H1 (cell line): ENCODE data around the gene LDLRAD3. TPM values are rescaled to one million over a fixed set of nuclear protein-coding genes. Genes with fewer than 3 reads are reported as not detected.

Experiments
- CTCF ChIA-PET: fragments of 300-600 bp; sonication (Branson Sonifier 250); formaldehyde crosslinking; loops from one replicate; lab custom pipeline; 2021; ENCODE audit not compliant: partially characterized antibody; lab: Charles Lee
- POLR2A ChIA-PET: fragments of 300-600 bp; sonication (Branson Sonifier 250); formaldehyde crosslinking; loops from one replicate; lab custom pipeline; 2021; ENCODE audit warnings: inconsistent platforms; ENCODE audit not compliant: partially characterized antibody; lab: Charles Lee
- DNase-seq, 2 experiments: peaks; one replicate each; pipeline versions ENCODE4 v3.0.0 to v3.0.0-alpha.2; 2010 to 2022; ENCODE audit warnings: low spot score in 2 of 2, low read depth in 1 of 2, mixed read lengths in 1 of 2
- FAIRE-seq: peaks from 2 replicates; lab custom pipeline; 2011; peaks lifted over from hg19 to GRCh38; lab: Jason Lieb, UNC
- H2AFZ ChIP-seq: 2 replicates; pipeline ENCODE4 v1.8.1; 2012; ENCODE audit warnings: low read length, inconsistent platforms
- H2AK5ac ChIP-seq: 2 replicates; pipeline ENCODE4 v1.6.1; 2013; ENCODE audit warnings: low read depth, low read length
- H2BK120ac ChIP-seq: replicated peaks from 2 replicates; pipeline ENCODE3; 2013; ENCODE audit warnings: low read depth, low read length, inconsistent platforms
- H2BK12ac ChIP-seq: 2 replicates; pipeline ENCODE4 v1.6.1; 2013; ENCODE audit warnings: low read depth, low read length
- H2BK15ac ChIP-seq: 2 replicates; pipeline ENCODE4 v1.6.1; 2013; ENCODE audit warnings: low read length
- H2BK20ac ChIP-seq: 2 replicates; pipeline ENCODE4 v1.6.1; 2013; ENCODE audit warnings: low read length
- H2BK5ac ChIP-seq: 2 replicates; pipeline ENCODE4 v1.6.1; 2013; ENCODE audit warnings: low read depth, low read length
- H3K14ac ChIP-seq: 2 replicates; pipeline ENCODE4 v1.6.1; 2013; ENCODE audit warnings: inconsistent platforms; ENCODE audit not compliant: insufficient read length
- H3K18ac ChIP-seq: 2 replicates; pipeline ENCODE4 v1.6.1; 2013; ENCODE audit warnings: low read length; ENCODE audit errors: extremely low read depth
- H3K23ac ChIP-seq: 2 replicates; pipeline ENCODE4 v1.6.1; 2013; ENCODE audit warnings: inconsistent platforms; ENCODE audit not compliant: insufficient read length
- H3K23me2 ChIP-seq: 2 replicates; pipeline ENCODE4 v1.6.1; 2013; ENCODE audit warnings: low read depth, low read length
- H3K27ac ChIP-seq: 2 replicates; pipeline ENCODE4 v1.6.1; 2011; ENCODE audit warnings: low read depth, low read length, inconsistent platforms
- H3K27me3 ChIP-seq, 4 experiments: replicated peaks in 1 of 4; 1 replicate in 1 of 4; 2 replicates in 3 of 4; pipeline versions ENCODE4 v1.6.1 to v1.8.1; 2011 to 2013; ENCODE audit warnings: low read length in 3 of 4, mild to moderate bottlenecking in 3 of 4, inconsistent platforms in 2 of 4, mixed read lengths in 2 of 4, moderate library complexity in 1 of 4; ENCODE audit not compliant: control insufficient read depth in 3 of 4, insufficient read depth in 3 of 4; ENCODE audit errors: extremely low read depth in 1 of 4
- H3K36me3 ChIP-seq, 4 experiments: 2 replicates each; pipeline versions ENCODE4 v1.6.1 to v1.8.1; 2011 to 2013; ENCODE audit warnings: mild to moderate bottlenecking in 4 of 4, low read length in 3 of 4, moderate library complexity in 2 of 4, control low read depth in 1 of 4, inconsistent platforms in 1 of 4; ENCODE audit not compliant: insufficient read depth in 4 of 4, control insufficient read depth in 2 of 4
- H3K4ac ChIP-seq: replicated peaks from 2 replicates; pipeline ENCODE3; 2013; ENCODE audit warnings: low read length, low read depth, mixed read lengths, inconsistent platforms; ENCODE audit not compliant: insufficient read length
- H3K4me1 ChIP-seq, 4 experiments: replicated peaks in 1 of 4; 1 replicate in 1 of 4; 2 replicates in 3 of 4; pipeline versions ENCODE4 v1.6.1 to v1.8.1; 2011 to 2013; ENCODE audit warnings: low read length in 3 of 4, inconsistent platforms in 2 of 4, mixed read lengths in 1 of 4; ENCODE audit not compliant: insufficient read depth in 4 of 4, control insufficient read depth in 3 of 4
- H3K4me2 ChIP-seq, 2 experiments: 2 replicates each; pipeline versions ENCODE4 v1.6.1 to v1.8.1; 2011 to 2013; ENCODE audit warnings: low read depth in 2 of 2, low read length in 2 of 2, control low read depth in 1 of 2, inconsistent platforms in 1 of 2, mild to moderate bottlenecking in 1 of 2; ENCODE audit not compliant: insufficient read depth in 1 of 2
- H3K4me3 ChIP-seq, 4 experiments: fragments of 200-600, 300-600 bp in 1 of 4; sonication (generic), shearing (Covaris generic), sonication (Bioruptor Twin) in 1 of 4; 2 replicates each; pipeline versions ENCODE4 v1.5.1 to v1.8.1; 2011 to 2016; ENCODE audit warnings: low read length in 4 of 4, low read depth in 3 of 4, control low read depth in 2 of 4, inconsistent platforms in 2 of 4, mild to moderate bottlenecking in 2 of 4, mixed read lengths in 1 of 4, moderate library complexity in 1 of 4; ENCODE audit not compliant: insufficient read depth in 2 of 4; ENCODE audit errors: extremely low read depth in 1 of 4
- H3K56ac ChIP-seq: replicated peaks from 2 replicates; pipeline ENCODE3; 2013; ENCODE audit warnings: low read depth, mild to moderate bottlenecking, mixed read lengths, low read length, inconsistent platforms; ENCODE audit not compliant: insufficient read length
- H3K79me1 ChIP-seq: 2 replicates; pipeline ENCODE4 v1.6.1; 2013; ENCODE audit warnings: low read depth, low read length, control low read depth
- H3K79me2 ChIP-seq, 2 experiments: 2 replicates each; pipeline versions ENCODE4 v1.6.1 to v1.8.1; 2012 to 2013; ENCODE audit warnings: low read length in 2 of 2, mild to moderate bottlenecking in 2 of 2, inconsistent platforms in 1 of 2; ENCODE audit not compliant: insufficient read depth in 2 of 2, control insufficient read depth in 1 of 2
- H3K9ac ChIP-seq, 4 experiments: replicated peaks in 1 of 4; 1 replicate in 1 of 4; 2 replicates in 3 of 4; pipeline versions ENCODE4 v1.6.1 to v1.8.1; 2011 to 2013; ENCODE audit warnings: low read depth in 3 of 4, low read length in 3 of 4, control low read depth in 2 of 4, mild to moderate bottlenecking in 2 of 4, moderate library complexity in 2 of 4, inconsistent platforms in 1 of 4; ENCODE audit errors: extremely low read depth in 1 of 4
- H3K9me3 ChIP-seq, 2 experiments: 2 replicates each; pipeline versions ENCODE4 v1.6.1 to v1.8.1; 2012 to 2013; ENCODE audit warnings: mild to moderate bottlenecking in 2 of 2, moderate library complexity in 2 of 2, control low read depth in 1 of 2, inconsistent platforms in 1 of 2, low read depth in 1 of 2, low read length in 1 of 2, mixed read lengths in 1 of 2; ENCODE audit not compliant: insufficient read depth in 2 of 2
- H4K20me1 ChIP-seq, 2 experiments: replicated peaks in 1 of 2; 2 replicates each; pipeline versions ENCODE3 to v1.8.1; 2011 to 2013; ENCODE audit warnings: inconsistent platforms in 2 of 2, low read length in 2 of 2, mild to moderate bottlenecking in 1 of 2; ENCODE audit not compliant: insufficient read depth in 2 of 2, control insufficient read depth in 1 of 2
- H4K5ac ChIP-seq: 2 replicates; pipeline ENCODE4 v1.6.1; 2013; ENCODE audit warnings: low read length, low read depth, mixed read lengths, inconsistent platforms; ENCODE audit not compliant: insufficient read length
- H4K8ac ChIP-seq: 2 replicates; pipeline ENCODE4 v1.8.0; 2013; ENCODE audit warnings: mild to moderate bottlenecking, moderate library complexity, low read length, inconsistent platforms; ENCODE audit not compliant: insufficient read depth; ENCODE audit errors: extremely low read depth
- H4K91ac ChIP-seq: replicated peaks from 2 replicates; pipeline ENCODE3; 2013; ENCODE audit warnings: low read length, mixed read lengths, inconsistent platforms; ENCODE audit not compliant: insufficient read length
- ATF2 ChIP-seq: IDR thresholded peaks from 2 replicates; pipeline ENCODE4 v1.6.1; 2012; ENCODE audit warnings: low read length, inconsistent platforms
- CEBPB ChIP-seq: IDR thresholded peaks from 2 replicates; pipeline ENCODE4 v1.6.1; 2012; ENCODE audit warnings: low read depth, low read length
- EGR1 ChIP-seq: IDR thresholded peaks from 2 replicates; pipeline ENCODE4 v1.6.1; 2011; ENCODE audit warnings: low read depth, low read length, borderline replicate concordance
- JUN ChIP-seq: IDR thresholded peaks from 2 replicates; pipeline ENCODE4 v1.6.1; 2011; ENCODE audit warnings: low read depth, mild to moderate bottlenecking, improper control_type of control experiment, low read length
- KDM1A ChIP-seq: fragments of 200-600, 300-600 bp; sonication (generic); IDR thresholded peaks from 2 replicates; pipeline ENCODE4 v1.7.1; 2016; ENCODE audit warnings: mild to moderate bottlenecking, low read length, borderline replicate concordance
- POLR2A ChIP-seq, 2 experiments: IDR thresholded peaks; 1 replicate in 1 of 2; 2 replicates in 1 of 2; pipeline ENCODE4 v1.6.1; 2011; ENCODE audit warnings: low read depth in 2 of 2, low read length in 2 of 2, mild to moderate bottlenecking in 2 of 2; ENCODE audit errors: control extremely low read depth in 1 of 2
- SIRT6 ChIP-seq: IDR thresholded peaks from one replicate; pipeline ENCODE4 v1.7.1; 2012; ENCODE audit warnings: low read length, inconsistent platforms
- TCF12 ChIP-seq: IDR thresholded peaks from 2 replicates; pipeline ENCODE4 v1.6.1; 2011; ENCODE audit warnings: low read depth, mild to moderate bottlenecking, low read length
- WGBS, 2 experiments: shearing (Covaris generic) in 1 of 2; methylation state at CpG; one replicate each; pipeline versions ENCODE4 v1.1.6 to v1.1.7; 2013 to 2015; ENCODE audit warnings: low lambda C conversion rate in 2 of 2, mixed read lengths in 2 of 2, inconsistent platforms in 1 of 2, low coverage in 1 of 2, missing lambda C conversion rate in 1 of 2; ENCODE audit not compliant: insufficient replicate concordance in 2 of 2, insufficient coverage in 1 of 2, insufficient read length in 1 of 2; ENCODE audit errors: extremely low coverage in 1 of 2, missing lambda C conversion rate in 1 of 2; 5-methylcytosine and 5-hydroxymethylcytosine counted together
- polyA plus RNA-seq, 7 experiments: library from polyadenylated mRNA; depleted of rRNA in 3 of 7; stranded (reverse) in 5 of 7; unstranded in 2 of 7; fragments of >200 nt in 5 of 7; fragments of 200-250 nt in 2 of 7; gene quantifications; 1 replicate in 5 of 7; 2 replicates in 1 of 7; 4 replicates in 1 of 7; pipeline versions ENCODE4 v1.2.1 to v1.2.3, GENCODE V29; 2011 to 2013; ENCODE audit warnings: missing spikeins in 2 of 7, mixed read lengths in 2 of 7
- total RNA-seq: library from RNA; stranded (reverse); fragmentation: NEBNext Ultra II Directional; extraction: Animal tissue kit (Norgen Biotek cat#: 25700); gene quantifications from 2 replicates; pipeline ENCODE4 v1.2.1, GENCODE V29; 2021
- TF ChIP-seq, protein P1 (sequence below): IDR thresholded peaks from 2 replicates; pipeline ENCODE4 v1.6.1; 2011; ENCODE audit warnings: low read depth, mild to moderate bottlenecking, low read length; ENCODE audit not compliant: insufficient read depth
- TF ChIP-seq, protein P2 (sequence below): IDR thresholded peaks from 2 replicates; pipeline ENCODE4 v1.6.1; 2012; ENCODE audit warnings: inconsistent platforms

LDLRAD3 gene
- total and polyA plus RNA-seq, 2 of the 8 experiments (the other 6 are each of a cell fraction or from before 2014, with no cell fraction given): 18.6 to 22.8 TPM

GRCh38 chr11:36057379-36058042 is 113.6 kb downstream of the LDLRAD3 start:
- H3K23me2 ChIP-seq: peaks cover 5% of the 10 kb centered on the region; the same call in 1 of the 2 replicates
- no peak overlapping the region for H3K4me3 ChIP-seq
- H3K79me1 ChIP-seq: 0 out of 2 replicates have a peak, but pooled peaks cover 2% of the 10 kb centered on the region
- DNase-seq: no peak
- no peak overlapping the region for H3K56ac ChIP-seq
- H3K9ac ChIP-seq: no peak overlapping the region
- H2BK20ac ChIP-seq: no peak overlapping the region
- no peak overlapping the region for H4K5ac ChIP-seq
- peaks cover 0 to 12% (median 1%) of the 10 kb centered on the region in 4 experiments; a peak in 2 of 7 replicates for H3K4me1 ChIP-seq
- TF ChIP-seq, protein P1, sequence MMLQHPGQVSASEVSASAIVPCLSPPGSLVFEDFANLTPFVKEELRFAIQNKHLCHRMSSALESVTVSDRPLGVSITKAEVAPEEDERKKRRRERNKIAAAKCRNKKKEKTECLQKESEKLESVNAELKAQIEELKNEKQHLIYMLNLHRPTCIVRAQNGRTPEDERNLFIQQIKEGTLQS: no peak
- TF ChIP-seq KDM1A (no peak), EGR1 (no peak), JUN (no peak), SIRT6 (no peak), TCF12 (no peak), POLR2A (IDR thresholded peaks at IDR 0.05; ENCODE audit: control extremely low read depth in 1 of 2, low read depth in 2 of 2, low read length in 2 of 2) (no peak), ATF2 (no peak), CEBPB (no peak)
- TF ChIP-seq, protein P2, sequence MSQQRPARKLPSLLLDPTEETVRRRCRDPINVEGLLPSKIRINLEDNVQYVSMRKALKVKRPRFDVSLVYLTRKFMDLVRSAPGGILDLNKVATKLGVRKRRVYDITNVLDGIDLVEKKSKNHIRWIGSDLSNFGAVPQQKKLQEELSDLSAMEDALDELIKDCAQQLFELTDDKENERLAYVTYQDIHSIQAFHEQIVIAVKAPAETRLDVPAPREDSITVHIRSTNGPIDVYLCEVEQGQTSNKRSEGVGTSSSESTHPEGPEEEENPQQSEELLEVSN: no peak
- no peak overlapping the region for H2AK5ac ChIP-seq
- H3K79me2 ChIP-seq: peaks cover 0 to 2% of the 10 kb centered on the region in 2 experiments; a peak in 2 of 4 replicates
- H2BK120ac ChIP-seq: no peak overlapping the region
- no peaks in the 10 kb centered on the region for H3K36me3 ChIP-seq
- no peak overlapping the region for H3K4ac ChIP-seq
- H3K27me3 ChIP-seq: no peaks in the 10 kb centered on the region
- H4K8ac ChIP-seq: no peak overlapping the region
- no peak overlapping the region for H3K4me2 ChIP-seq
- no peak overlapping the region for H2AFZ ChIP-seq
- WGBS, 2 experiments: 95% methylated on average over 9 of the region's 9 CpGs; no CpG with 5 or more reads in 1 of the 2 experiments
- ChIA-PET CTCF (interaction anchor here (0.7 to 5.9 kb wide), 33 partner anchors 8 to 442 kb away, joined by 3 to 54 read pairs (median 6); no protein-coding TSS in a partner anchor), POLR2A (interaction anchor here (1.4 kb wide), 1 partner anchor 52 kb away, joined by 3 read pairs; no protein-coding TSS in a partner anchor)
- no peak overlapping the region for H3K18ac ChIP-seq
- no peak overlapping the region for H3K14ac ChIP-seq
- H2BK5ac ChIP-seq: no peak overlapping the region
- H4K91ac ChIP-seq: no peak overlapping the region
- no peak overlapping the region for H3K23ac ChIP-seq
- no peak for FAIRE-seq
- no peak overlapping the region for H2BK12ac ChIP-seq
- no peaks in the 10 kb centered on the region for H3K9me3 ChIP-seq
- H2BK15ac ChIP-seq: no peak overlapping the region
- H4K20me1 ChIP-seq: peaks cover 0 to 3% of the 10 kb centered on the region in 2 experiments
- H3K27ac ChIP-seq: no peak overlapping the region
